Measurements from ENCODE around the gene GCNA. TPM values are rescaled to one million over a fixed set of nuclear protein-coding genes. Genes with fewer than 3 reads are reported as not detected.

GCNA gene
- total and polyA plus RNA-seq, 2 of the 13 experiments (the other 11 are each of a cell fraction or from before 2014, with no cell fraction given) = 0.38 to 0.66 TPM

GRCh38 chrX:71627588-71628404 is 49.6 kb downstream of the GCNA start (continued):
- no peak for TF ChIP-seq ZNF816 (CRISPR knock-in tag; IDR thresholded peaks at IDR 0.05; ENCODE audit: borderline replicate concordance)

DNA sequence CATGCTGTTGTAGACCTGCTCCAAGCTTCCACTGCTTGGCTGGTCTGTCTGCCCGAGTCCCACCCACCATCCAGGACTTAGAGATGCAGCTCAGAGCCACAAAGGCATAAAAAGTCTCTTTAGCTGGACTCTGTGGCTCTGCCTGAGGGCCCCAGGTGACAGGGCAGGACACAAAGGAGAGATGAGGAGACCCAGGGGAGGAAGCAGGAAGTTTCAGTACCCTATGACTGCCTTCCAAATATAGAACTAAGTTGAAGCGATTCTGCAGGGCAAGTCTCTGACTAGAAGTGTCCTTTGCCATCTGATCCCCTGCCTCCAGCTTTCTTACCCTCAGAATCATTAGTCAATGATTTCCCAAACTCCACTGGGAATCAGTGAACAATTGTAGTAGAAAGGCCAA is 51.2 kb downstream of the GCNA start:
- 40% methylated on average over 2 of the region's 2 CpGs for WGBS (ENCODE audit: low lambda C conversion rate)
- Histone ChIP-seq H4K20me1 (ENCODE audit: insufficient read depth, low read length) (no peaks in the 10 kb centered on the region), H2AFZ (ENCODE audit: low read length) (peak overlapping the region; percentile 9), H3K79me2 (ENCODE audit: insufficient read depth, low read length) (no peaks in the 10 kb centered on the region), H3K9me3 (ENCODE audit: low read length) (no peaks in the 10 kb centered on the region), H3K27me3 (ENCODE audit: control insufficient read depth in 1 of 2, insufficient read depth in 2 of 2, low read length in 2 of 2) (no peaks in the 10 kb centered on the region), H3K4me3 (replicated peaks in 1 of 3; ENCODE audit: insufficient read depth in 1 of 3, low read depth in 2 of 3, low read length in 3 of 3) (no peak overlapping the region), H3K27ac (ENCODE audit: extremely low read length, insufficient read depth, low read length) (no peak overlapping the region), H3K9ac (ENCODE audit: insufficient read depth, low read depth, low read length) (no peak overlapping the region), H3K4me2 (ENCODE audit: low read depth, low read length) (no peak overlapping the region), H3K36me3 (replicated peaks in 1 of 2; ENCODE audit: control insufficient read depth in 1 of 2, insufficient read depth in 2 of 2, low read length in 2 of 2) (no peaks in the 10 kb centered on the region), H3K4me1 (ENCODE audit: insufficient read depth, low read length) (peaks cover 61% of the 10 kb centered on the region)
- in situ Hi-C loops (cut with HindIII; ENCODE audit: extremely low pct_ligation_motif_present, low pct_unique_long_range_greater_than_20kb) (no loop called here), intact Hi-C loops (cut with micrococcal nuclease; ENCODE audit: unreplicated experiment) (no loop called here)
- ATAC-seq (no peak), FAIRE-seq (no peak), DNase-seq (ENCODE audit: low spot score) (no peak)
- ChIA-PET CTCF (ENCODE audit: low intra/inter-chr PET ratio, low total read pairs) (no interaction called here), POLR2A (interaction anchor here (1.3 kb wide), 1 partner anchor 12 kb away, joined by 4 read pairs; no protein-coding TSS in a partner anchor)
- no peak for TF ChIP-seq ZNF350 (CRISPR knock-in tag; IDR thresholded peaks at IDR 0.05; ENCODE audit: borderline replicate concordance, low read depth)
- no peak for TF ChIP-seq IKZF1 (IDR thresholded peaks at IDR 0.05)
- TF ChIP-seq ATF2 (CRISPR knock-in tag; IDR thresholded peaks at IDR 0.05) = no peak
- TF ChIP-seq ZKSCAN8 (CRISPR knock-in tag; IDR thresholded peaks at IDR 0.05; ENCODE audit: borderline replicate concordance) = no peak
- TF ChIP-seq ARID2 (CRISPR knock-in tag; IDR thresholded peaks at IDR 0.05; ENCODE audit: borderline replicate concordance) = no peak
- no peak for TF ChIP-seq RARG (CRISPR knock-in tag; IDR thresholded peaks at IDR 0.05; ENCODE audit: low read depth)
- no peak for TF ChIP-seq NBN (conservative IDR thresholded peaks at IDR 0.05)
- TF ChIP-seq ZFP62 (CRISPR knock-in tag; IDR thresholded peaks at IDR 0.05) = no peak
- no peak for TF ChIP-seq TSC22D2 (CRISPR knock-in tag; IDR thresholded peaks at IDR 0.05; ENCODE audit: borderline replicate concordance)
- TF ChIP-seq ONECUT2 (CRISPR knock-in tag; IDR thresholded peaks at IDR 0.05) = no peak
- no peak for TF ChIP-seq ZFP36 (IDR thresholded peaks at IDR 0.05; ENCODE audit: borderline replicate concordance, low read depth, low read length, partially characterized antibody)
- TF ChIP-seq ZNF670 (CRISPR knock-in tag; IDR thresholded peaks at IDR 0.05; ENCODE audit: borderline replicate concordance) = no peak
- BruUV-seq (replicated peaks) = no TSS peak
